LoVo (cell line): Measurements from ENCODE around the gene DEFB108B.
"Not testable (repeated sequence)": the region's sequence is repeated elsewhere in the genome, so short reads cannot be mapped to it uniquely, and the experiment has no call there.

Experiments used
- DNase-seq: peaks from one replicate; pipeline ENCODE4 v3.0.0-alpha.2; 2016; ENCODE audit warnings: low spot score

The DEFB108B gene

DNA sequence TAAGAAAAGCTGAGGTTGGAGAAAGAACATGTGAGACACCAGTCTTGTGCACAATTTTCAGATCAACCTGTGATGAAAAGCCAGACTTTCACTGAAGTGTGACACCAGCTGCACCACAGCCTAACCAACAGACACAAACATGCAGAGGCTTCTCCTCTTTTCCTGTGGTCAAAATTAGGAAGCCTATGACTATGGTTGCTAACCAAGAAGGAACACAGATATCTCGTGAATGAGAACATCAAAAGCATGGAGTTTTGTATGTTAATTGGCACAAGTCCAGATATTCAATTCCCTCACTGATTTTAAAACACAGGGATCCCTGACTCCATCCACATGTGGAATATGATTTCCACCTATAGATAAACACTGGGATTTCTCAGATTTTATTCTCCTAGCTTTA is 11.5 kb upstream of the DEFB108B start:
- not testable (repeated sequence) for DNase-seq

DNA sequence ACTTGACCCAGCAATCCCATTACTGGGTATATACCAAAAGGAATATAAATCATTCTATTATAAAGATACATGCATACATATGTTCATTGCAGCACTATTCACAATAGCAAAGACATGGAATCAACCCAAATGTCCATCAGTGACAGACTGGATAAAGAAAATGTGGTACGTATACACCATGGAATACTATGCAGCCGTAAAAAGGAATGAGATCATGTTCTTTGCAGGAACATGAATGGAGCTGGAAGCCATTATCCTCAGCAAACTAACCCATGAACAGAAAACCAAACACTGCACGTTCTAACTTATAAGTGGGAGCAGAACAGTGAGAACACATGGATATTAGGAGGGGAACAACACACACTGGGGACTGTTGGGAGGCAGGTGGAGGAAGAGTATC is 3.8 kb upstream of the DEFB108B start:
- DNase-seq, result not testable (repeated sequence)

DNA sequence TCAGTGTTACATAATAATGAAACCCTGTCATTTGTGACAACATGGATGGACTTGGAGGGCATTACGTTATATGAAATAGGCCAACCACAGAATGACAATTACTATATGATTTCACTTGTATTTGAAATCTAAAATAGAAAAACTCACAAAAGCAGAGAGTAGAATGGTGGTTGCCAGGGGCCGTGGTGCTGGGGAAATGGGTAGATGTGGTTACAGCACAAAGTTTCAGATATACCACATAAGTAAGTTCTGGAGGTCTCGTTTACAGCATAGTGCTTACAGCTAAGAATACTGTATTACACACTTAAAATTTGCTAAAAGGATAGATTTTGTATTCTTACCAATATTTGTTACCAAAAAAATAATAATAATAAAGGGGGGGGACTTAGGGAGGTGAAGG is 3.3 kb upstream of the DEFB108B start:
- not testable (repeated sequence) for DNase-seq

DNA sequence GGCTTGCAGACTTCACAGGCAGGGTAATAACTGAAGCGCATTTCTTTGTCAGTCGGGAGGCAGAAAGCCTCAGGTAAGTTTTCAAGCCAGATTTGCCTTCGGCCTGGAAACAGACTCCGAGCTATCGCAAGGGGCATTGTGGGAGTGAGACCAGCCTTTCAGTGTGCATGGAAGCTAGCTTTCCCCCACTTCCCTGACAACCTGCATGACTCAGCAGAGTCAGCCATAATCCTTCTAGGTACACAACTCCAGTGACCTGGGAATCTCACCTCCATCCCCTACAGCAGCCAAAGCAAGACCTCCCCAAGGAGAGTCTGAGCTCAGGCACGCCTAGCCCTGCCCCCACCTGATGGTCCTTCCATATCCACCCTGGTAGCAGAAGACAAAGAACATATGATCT is 9.7 kb downstream of the DEFB108B start:
- DNase-seq, result not testable (repeated sequence)

DNA sequence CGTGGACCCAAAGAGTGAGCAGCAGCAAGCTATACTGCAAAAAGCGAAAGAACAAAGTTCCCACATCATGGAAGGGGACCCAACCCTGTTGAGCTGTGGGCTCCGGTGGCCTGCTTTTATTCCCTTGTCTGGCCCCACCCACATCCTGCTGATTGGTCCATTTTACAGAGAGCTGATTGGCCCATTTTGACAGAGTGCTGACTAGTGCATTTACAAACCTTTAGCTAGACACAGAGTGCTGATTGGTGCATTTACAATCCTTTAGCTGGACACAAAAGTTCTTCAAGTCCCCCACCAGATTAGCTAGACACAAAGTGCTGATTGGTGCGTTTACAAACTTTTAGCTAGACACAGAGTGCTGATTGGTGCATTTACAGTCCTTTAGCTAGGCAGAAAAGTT is 10.4 kb downstream of the DEFB108B start:
- not testable (repeated sequence) for DNase-seq

DNA sequence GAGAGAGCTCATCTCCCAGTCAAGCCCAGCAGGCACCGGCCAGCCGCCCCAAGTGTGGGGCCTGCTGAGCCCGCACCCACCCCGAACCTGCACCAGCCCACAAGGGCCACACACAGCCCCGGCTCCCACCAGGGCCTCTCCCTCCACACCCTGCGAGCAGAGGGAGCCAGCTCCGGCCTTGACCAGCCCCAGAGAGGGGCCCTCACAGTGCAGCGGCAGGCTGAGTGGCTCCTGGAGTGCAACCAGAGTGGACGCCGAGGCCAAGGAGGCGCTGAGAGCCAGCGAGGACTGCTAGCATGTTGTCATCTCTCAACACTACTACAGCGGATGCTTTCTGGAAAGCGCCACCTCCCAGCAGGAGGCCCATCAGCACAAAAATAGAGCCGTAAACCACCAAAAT is 10.9 kb downstream of the DEFB108B start:
- no peak for DNase-seq

DNA sequence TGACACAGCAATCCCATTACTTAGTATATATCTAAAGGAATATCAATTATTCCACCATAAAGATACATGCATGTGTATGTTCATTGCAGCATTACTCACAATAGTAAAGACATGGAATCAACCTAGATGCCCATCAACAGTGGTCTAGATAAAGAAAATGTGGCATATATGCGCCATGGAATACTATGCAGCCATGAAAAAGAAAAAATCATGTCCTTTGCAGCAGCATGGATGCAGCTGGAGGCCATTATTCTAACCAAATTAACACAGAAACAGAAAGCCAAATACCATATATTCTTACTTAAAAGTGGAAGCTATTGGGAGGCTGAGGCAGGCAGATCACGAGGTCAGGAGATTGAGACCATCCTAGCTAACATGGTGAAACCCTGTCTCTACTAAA is 20.9 kb downstream of the DEFB108B start:
- DNase-seq, result not testable (repeated sequence)

DNA sequence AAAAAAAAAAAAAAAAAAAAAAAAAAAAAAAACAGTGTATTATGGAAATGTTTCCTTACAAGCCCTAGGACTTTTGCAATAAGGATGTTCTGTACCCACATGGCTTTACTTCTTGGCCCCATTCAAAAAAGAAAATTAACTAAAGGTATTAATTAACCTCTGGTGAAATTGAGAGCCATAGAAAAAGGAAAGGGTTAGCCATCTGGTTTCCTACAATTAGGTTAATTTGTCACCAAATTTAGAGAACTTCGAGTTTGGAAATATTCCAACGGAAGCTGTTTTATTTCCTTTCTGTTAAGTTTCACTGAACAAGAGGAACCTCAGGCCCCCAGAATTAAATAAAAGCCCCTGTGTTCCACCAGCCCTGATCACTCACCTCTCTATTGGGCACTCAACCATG is 22.9 kb downstream of the DEFB108B start:
- DNase-seq, result not testable (repeated sequence)

DNA sequence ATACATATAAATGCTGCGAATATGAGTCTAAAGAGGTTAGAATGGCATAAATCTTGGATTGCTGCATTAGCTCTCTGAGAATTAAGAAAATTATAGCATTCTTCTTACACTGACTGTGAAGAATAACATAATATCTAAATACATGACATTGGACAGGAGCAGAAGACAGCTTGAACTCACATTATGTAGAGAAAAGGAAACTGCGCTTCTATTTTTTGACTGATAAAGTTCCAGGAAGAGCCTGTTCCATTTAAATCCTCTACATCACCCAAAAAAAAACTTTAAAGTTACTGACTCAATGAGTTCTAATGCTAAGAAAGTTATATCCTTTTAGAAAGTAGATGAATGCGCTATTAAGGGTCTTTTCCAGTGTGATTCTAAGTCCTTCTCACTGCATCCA is 27.8 kb downstream of the DEFB108B start:
- not testable (repeated sequence) for DNase-seq

DNA sequence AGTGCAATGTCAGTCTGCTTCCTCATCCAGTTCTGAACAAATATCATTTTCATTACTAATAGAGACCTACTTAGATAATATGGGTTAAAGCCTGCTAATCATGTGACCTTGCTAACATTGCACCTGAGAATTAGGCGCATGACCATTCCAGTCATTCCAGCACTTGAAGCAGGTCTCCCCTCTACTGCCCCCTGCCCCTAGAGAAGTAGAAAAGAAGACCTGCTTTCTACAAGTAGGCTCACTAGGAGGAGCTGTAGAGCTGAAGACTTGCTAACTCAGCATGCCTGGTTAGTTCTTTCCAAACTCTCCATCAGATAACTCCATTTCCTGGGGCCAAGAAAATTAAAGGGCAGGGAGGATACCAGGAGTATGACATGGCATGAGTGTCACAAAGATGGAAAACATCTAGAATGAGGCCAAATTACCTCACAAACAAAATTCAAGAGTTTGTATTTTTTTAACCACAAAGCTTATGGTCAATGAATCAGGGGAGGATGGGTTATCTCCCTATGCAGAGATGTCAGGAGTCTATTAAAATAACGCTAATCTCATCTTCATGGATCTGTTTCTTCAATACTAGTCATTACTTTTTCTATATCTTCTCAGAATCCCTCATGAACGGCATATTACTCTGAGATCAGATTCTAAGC is 31.1 kb downstream of the DEFB108B start:
- DNase-seq, result peak; percentile 25

DNA sequence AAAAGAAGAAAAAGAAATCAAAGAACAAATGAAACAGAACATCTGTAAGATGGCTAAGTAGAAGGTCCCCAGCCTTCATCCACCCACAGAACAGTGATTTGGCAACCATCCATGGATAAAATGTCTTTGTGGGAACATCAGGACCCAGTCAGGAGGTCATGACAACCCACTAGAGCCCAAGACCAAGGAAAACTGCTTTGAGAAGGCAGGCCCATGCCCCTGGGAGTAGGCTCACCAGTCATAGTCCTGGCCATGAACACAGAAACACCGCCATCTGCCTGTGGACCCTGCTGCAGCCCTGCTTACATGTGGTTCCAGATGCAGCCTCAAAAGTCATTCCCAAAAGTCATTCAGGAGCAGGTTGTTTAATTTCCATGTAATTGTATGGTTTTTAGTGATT is 34.2 kb downstream of the DEFB108B start:
- DNase-seq, result not testable (repeated sequence)

DNA sequence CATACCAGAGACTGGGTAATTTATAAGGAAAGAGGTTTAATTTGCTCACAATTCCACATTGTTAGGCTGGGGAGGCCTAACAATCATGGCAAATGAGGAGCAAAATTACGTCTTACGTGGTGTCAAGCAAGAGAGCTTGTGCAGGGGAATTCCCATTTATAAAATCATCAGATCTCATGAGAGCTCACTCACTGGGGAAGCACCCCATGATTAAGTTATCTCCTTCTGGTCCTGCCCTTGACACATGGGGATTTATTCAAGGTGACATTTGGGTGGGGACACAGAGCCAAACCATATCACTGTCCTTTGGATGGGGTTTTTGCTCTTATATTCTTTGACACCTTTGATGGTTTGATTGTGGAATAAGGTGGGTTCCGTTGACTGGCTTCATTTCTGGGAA is 36.9 kb downstream of the DEFB108B start:
- not testable (repeated sequence) for DNase-seq

DNA sequence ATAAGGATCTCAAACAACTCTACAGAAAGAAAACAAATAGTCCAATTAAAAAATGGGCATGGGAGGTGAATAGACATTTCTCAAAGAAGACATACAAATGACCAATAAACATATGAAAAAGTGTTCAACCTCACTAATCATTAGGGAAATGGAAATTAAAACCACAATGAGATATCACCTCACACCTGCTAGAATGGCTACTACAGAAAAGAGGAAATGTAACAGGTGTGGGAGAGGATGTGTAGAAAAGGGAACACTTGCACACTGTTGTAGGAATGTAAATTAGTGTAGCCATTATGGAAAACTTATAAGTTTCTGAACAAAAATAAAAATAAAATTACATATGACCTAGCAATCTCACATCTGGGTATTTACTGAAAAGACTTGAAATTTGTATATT is 37.7 kb downstream of the DEFB108B start:
- DNase-seq, result not testable (repeated sequence)

DNA sequence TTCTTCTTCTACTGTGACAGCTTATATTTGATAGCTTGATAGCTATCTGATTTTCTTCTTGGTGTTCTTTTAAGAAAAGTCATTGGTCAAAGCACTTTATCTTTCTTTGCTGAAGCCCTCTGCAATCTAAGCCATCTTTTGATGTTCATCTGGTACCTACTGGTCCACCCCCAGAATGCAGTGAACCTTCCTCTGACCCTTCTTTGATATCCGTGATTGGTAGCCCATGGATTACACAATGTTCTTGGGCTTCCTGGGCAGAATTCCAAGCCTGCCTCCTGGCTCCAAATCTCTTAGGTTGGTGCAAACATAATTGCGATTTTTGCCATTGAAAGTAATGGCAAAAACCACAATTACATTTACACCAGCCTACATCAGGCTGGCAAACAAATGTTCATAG is 43.3 kb downstream of the DEFB108B start:
- DNase-seq, result not testable (repeated sequence)

DNA sequence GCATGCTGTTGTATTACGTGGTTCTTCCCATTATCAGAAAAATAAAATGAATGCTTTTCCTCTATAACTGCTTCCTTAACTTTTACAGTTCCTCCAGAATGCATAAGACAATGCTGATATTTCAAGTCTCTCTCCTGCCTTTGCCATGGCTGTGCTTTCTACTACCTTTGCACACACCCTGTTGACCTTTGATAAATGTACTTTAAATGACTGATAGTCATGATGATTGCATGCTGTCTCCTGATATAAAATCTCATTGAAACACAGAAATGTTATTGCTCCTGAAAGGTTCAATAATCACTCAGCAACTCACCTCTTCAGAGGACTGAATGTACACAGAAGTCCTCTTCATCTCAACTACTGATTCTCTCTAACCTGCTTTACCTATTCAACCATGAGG is 45.1 kb downstream of the DEFB108B start, which contains the start of gene DEFB131B:
Gene DEFB131B (plus strand): TSS at position 395 of the 400 bp plus-strand sequence. CDS start 0 bp downstream, at position 395.
- DNase-seq, result not testable (repeated sequence)

DNA sequence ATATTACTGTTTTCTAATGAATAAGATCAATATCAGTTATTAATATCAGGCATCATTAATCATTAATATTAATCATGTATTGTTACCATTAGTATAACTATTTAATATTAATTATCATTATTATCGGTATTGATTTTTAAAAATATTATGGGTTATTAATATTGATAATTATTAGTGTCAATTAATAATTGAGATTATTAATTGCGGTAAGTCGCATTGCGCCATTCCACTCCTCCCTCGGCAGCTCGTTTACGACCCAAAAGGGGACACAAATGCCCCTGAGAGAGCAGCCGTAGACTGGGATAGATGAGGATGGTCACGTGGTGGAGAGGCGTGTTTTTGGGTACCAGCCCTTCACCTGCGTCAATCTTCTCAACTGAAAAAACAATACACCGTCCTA is 52.8 kb downstream of the DEFB108B start:
- not testable (repeated sequence) for DNase-seq
